Peyer's patch (tissue), 4 donors: Measurements from ENCODE around the gene ANKRD11. TPM values are rescaled to one million over a fixed set of nuclear protein-coding genes. Genes with fewer than 3 reads are reported as not detected.
A peak's percentile ranks its signal among the peaks of the same experiment; 100 is the strongest.

Source experiments
- DNase-seq, 3 donors: peaks; one replicate each; pipeline ENCODE4 v3.0.0-alpha.2; 2017 to 2019
- H3K27ac ChIP-seq, 4 donors: fragments of 200-600 bp; sonication (generic); one replicate each; pipeline ENCODE4 v1.5.1; 2016 to 2019
- H3K27me3 ChIP-seq, 2 donors: fragments of 200-600 bp; sonication (generic); one replicate each; pipeline ENCODE4 v1.5.1; 2019
- H3K36me3 ChIP-seq, 3 donors: fragments of 200-600 bp; sonication (generic); one replicate each; pipeline ENCODE4 v1.5.1; 2016 to 2019
- H3K4me1 ChIP-seq, 4 donors: fragments of 200-600 bp; sonication (generic); one replicate each; pipeline ENCODE4 v1.5.1; 2016 to 2019
- H3K4me3 ChIP-seq, 4 donors: fragments of 200-600 bp; sonication (generic); 1 replicate in 3 of 4; 2 replicates in 1 of 4; pipeline ENCODE4 v1.5.1; 2016 to 2019; ENCODE audit warnings: mild to moderate bottlenecking in 1 of 4
- H3K9me3 ChIP-seq, 4 donors: fragments of 200-600 bp; sonication (generic); one replicate each; pipeline ENCODE4 v1.5.1; 2016 to 2019; ENCODE audit warnings: mild to moderate bottlenecking in 1 of 4
- CTCF ChIP-seq, 6 experiments: fragments of 450-650 bp in 4 of 6; fragments of 200-600 bp in 2 of 6; sonication (generic) in 1 of 6; IDR thresholded peaks; one replicate each; pipeline ENCODE4 v1.5.1; 2017 to 2019; ENCODE audit warnings: antibody characterized with exemption in 6 of 6, mild to moderate bottlenecking in 3 of 6, moderate library complexity in 1 of 6
- POLR2A ChIP-seq, 2 donors: fragments of 450-650 bp; IDR thresholded peaks; one replicate each; pipeline ENCODE4 v1.5.1; 2017; ENCODE audit warnings: antibody characterized with exemption in 2 of 2, mild to moderate bottlenecking in 2 of 2, moderate library complexity in 2 of 2
- total RNA-seq, 4 donors: library from RNA; depleted of rRNA; stranded (reverse); fragments of >200 nt; gene quantifications; one replicate each; pipeline ENCODE4 v1.1.0, GENCODE V29; 2016

Gene ANKRD11
- total RNA-seq, 4 donors from 2014 or later = 177 to 227 (median 211) TPM

GRCh38 chr16:89344846-89345611 is 145.3 kb downstream of the ANKRD11 start:
- peak overlapping the region in 1 of 4 donors; percentile 16 for H3K27ac ChIP-seq
- TF ChIP-seq CTCF (IDR thresholded peaks at IDR 0.05) = no peak
- no peak for TF ChIP-seq POLR2A (IDR thresholded peaks at IDR 0.05)
- no peaks in the 10 kb centered on the region for H3K27me3 ChIP-seq
- H3K4me3 ChIP-seq = no peak overlapping the region
- H3K4me1 ChIP-seq = peaks cover 0 to 61% (median 3%) of the 10 kb centered on the region in 4 donors
- H3K9me3 ChIP-seq = no peaks in the 10 kb centered on the region
- no peak for DNase-seq
- H3K36me3 ChIP-seq = no peaks in the 10 kb centered on the region

- Histone ChIP-seq H3K27ac (peak overlapping the region in 1 of 4 donors; percentile 53), H3K36me3 (no peaks in the 10 kb centered on the region), H3K9me3 (no peaks in the 10 kb centered on the region), H3K4me1 (peaks cover 0 to 65% (median 3%) of the 10 kb centered on the region in 4 donors), H3K27me3 (no peaks in the 10 kb centered on the region), H3K4me3 (no peak overlapping the region)
- TF ChIP-seq CTCF (IDR thresholded peaks at IDR 0.05) (no peak), POLR2A (IDR thresholded peaks at IDR 0.05) (no peak)
- DNase-seq = no peak
Measured at GRCh38 chr16:89344458-89344834, 145.9 kb downstream of the ANKRD11 start.

GRCh38 chr16:89343501-89344457 is 146.6 kb downstream of the ANKRD11 start:
- Histone ChIP-seq H3K9me3 (no peaks in the 10 kb centered on the region), H3K36me3 (no peaks in the 10 kb centered on the region), H3K4me1 (peaks cover 0 to 72% (median 3%) of the 10 kb centered on the region in 4 donors), H3K27ac (peak overlapping the region in 2 of 4 donors; percentile 37 to 53), H3K4me3 (no peak overlapping the region), H3K27me3 (no peaks in the 10 kb centered on the region)
- TF ChIP-seq CTCF (IDR thresholded peaks at IDR 0.05) = no peak
- no peak for TF ChIP-seq POLR2A (IDR thresholded peaks at IDR 0.05)
- no peak for DNase-seq

- DNase-seq = peak in 1 of 3 donors; percentile 53
- H3K4me1 ChIP-seq = peaks cover 0 to 70% (median 3%) of the 10 kb centered on the region in 4 donors
- H3K36me3 ChIP-seq = no peaks in the 10 kb centered on the region
- H3K27me3 ChIP-seq = no peaks in the 10 kb centered on the region
- H3K4me3 ChIP-seq = no peak overlapping the region
- no peak overlapping the region for H3K27ac ChIP-seq
- no peaks in the 10 kb centered on the region for H3K9me3 ChIP-seq
- TF ChIP-seq CTCF (IDR thresholded peaks at IDR 0.05) (peak in 1 of 6 experiments; percentile 5), POLR2A (IDR thresholded peaks at IDR 0.05) (no peak)
Measured at GRCh38 chr16:89341697-89342694, 148.4 kb downstream of the ANKRD11 start.

GRCh38 chr16:89341279-89341678 is 149.1 kb downstream of the ANKRD11 start:
- Histone ChIP-seq H3K4me3 (no peak overlapping the region), H3K27ac (no peak overlapping the region), H3K27me3 (no peaks in the 10 kb centered on the region), H3K36me3 (no peaks in the 10 kb centered on the region), H3K4me1 (peaks cover 0 to 66% (median 2%) of the 10 kb centered on the region in 4 donors), H3K9me3 (no peaks in the 10 kb centered on the region)
- peak in 1 of 3 donors; percentile 3 for DNase-seq
- no peak for TF ChIP-seq CTCF (IDR thresholded peaks at IDR 0.05)
- TF ChIP-seq POLR2A (IDR thresholded peaks at IDR 0.05) = no peak
